Measurements from ENCODE around the gene RELN.

Gene RELN

GRCh38 chr7:103573479-103574058, 415.9 kb downstream of the RELN start:
- no peak for DNase-seq (ENCODE audit: low read depth in 2 of 2)

- no peak for DNase-seq (ENCODE audit: low read depth in 2 of 2)
Measured at GRCh38 chr7:103571586-103571985, 417.9 kb downstream of the RELN start.

DNA sequence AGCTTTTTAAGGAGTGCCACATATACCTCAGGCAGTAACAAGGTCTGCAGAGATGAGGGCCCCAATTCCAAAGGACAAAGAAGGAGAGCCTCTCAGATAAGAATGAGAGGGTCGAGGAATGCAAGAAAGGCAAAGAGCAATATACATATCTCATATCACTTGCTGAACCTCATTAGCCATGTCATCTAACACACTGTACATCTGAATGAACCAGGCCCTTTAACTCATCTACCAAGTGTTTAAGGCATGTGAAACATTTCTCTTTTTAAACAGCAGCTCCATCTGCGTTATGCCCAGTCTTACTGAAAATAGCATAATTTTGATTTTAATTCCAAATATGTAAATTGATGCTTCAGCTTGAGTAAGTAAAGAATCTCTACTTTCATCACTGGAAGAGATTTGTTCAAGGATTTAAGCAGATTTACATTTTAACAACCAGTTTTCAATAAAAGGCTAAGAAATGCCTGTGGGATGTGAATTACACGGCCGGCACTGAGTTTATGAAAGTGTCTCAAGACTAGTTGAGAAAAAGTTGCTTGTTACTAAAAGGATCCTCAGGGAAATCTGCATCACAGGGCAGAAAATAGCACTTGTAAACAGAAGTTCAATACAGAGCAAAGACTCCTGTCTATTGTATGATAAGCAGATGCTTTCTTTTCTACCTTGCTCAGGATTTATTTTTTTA, 419.7 kb downstream of the RELN start:
- no peak for DNase-seq (ENCODE audit: low read depth in 2 of 2)

GRCh38 chr7:103564416-103564815, 425.0 kb downstream of the RELN start:
- DNase-seq (ENCODE audit: low read depth in 2 of 2), result no peak

DNA sequence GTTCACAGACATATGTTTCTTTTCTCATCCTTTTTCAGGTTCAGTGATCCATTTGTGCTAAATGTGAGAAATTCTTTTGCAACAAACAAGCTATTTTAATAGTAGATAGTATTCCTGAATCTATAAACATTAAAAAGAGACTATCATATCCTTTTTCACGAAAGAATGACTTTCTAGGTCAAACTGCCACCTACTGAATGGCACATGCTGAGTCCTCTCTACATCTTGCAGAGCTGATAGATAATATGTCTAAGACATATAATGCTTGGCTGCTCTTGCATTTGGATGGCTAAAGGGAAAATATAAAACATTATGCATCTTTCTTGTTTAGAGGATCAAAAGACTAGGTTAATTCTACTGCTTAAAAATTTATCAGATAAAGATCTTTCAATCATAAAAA, 429.3 kb downstream of the RELN start:
- DNase-seq (ENCODE audit: low read depth in 2 of 2), result no peak

DNA sequence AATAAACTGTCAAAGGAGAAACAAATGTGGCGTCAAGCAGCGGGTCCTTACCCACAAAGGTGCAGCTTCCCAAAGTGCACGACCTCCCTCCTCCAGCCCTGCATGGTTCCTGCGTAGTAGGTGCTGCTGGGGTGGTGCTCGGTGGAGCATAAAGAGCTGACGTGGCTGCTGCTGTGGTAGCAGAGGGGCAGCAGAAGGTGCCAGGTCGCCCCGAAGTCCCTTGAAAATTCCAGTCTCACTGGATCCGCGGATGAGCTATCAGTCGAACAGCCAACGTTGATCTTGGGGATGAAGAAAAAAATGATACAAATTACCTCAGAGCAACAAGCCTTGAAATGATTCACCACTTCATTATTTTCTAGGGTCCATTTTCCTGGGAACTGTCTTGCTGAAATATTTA, 438.4 kb downstream of the RELN start:
- no peak for DNase-seq (ENCODE audit: low read depth in 2 of 2)

DNA sequence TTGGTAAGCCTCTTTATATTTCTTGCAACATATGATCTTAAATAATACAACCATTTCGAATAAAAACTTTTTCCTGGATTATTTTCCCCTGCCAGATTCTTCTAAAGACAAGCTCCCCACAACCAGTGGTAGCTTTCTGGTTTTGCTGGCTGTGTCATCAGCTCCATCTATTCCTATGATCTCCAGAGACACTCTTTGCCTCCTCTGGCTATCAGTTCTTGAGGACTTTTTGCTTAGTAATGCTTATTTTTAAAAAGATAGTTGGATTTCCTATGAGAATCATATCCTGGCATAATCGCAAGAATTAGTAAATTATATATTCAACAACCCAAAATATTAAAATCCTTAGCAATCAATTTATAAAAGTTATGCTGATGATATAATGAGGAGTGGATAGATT, 439.7 kb downstream of the RELN start:
- DNase-seq (ENCODE audit: low read depth in 2 of 2), result no peak

DNA sequence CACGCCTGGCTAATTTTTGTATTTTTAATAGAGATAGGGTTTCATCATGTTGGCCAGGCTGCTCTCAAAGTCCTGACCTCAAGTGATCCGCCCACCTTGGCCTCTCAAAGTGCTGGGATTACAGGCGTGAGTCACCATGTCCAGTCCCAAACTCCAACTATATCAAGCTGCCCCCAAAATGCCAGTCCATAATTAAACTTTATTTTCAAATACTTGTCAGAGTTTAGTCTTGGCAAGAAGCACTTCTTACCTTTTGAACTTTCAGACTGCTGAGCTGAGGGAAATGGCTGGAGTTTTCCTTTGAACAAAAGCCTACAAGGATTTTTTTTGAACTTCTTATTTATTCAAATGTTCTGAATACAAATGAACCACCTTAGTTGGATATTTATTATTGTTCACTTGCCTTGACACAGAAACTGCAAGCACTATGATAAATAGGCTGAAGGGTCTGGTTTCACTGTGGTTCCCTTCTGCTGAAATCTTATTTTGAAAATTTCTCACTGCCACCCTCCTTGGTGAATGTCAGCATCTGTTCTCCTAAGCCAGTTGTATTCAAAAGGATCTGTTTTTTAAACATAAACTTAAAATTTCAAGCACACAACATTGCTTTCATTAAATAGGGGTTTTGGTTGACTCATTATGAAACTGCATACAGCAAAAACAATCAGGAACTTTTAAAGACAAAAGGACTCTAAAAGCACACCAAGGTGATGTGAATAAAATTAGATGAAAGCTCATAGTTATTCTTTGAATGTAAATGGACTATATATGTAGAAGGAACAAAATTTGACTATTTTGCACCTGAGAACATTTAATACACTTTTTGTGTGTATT, 441.8 kb downstream of the RELN start:
- no peak for DNase-seq (ENCODE audit: low read depth in 2 of 2)

GRCh38 chr7:103542470-103542869, 447.0 kb downstream of the RELN start:
- no peak for DNase-seq (ENCODE audit: low read depth in 2 of 2)

DNA sequence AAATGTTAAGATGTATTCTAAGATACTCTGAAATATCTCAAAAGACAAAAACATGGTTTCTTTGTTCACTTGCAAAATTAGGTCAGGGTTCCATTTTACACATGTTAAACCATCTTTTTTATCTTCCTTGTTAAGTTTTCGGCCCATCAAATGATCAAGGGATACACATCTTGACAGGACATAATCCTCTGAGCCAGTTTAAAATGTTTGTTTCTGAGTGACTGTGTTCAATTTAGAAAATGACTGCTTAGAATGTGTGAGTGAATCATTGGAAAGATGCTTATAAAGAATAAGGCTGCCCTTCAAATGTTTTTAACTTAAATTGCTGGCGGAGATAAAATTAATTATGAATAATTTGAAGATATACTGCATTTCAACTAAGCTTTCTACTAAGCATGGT, 447.5 kb downstream of the RELN start:
- DNase-seq (ENCODE audit: low read depth in 2 of 2), result no peak

GRCh38 chr7:103541026-103541425, 448.4 kb downstream of the RELN start:
- DNase-seq (ENCODE audit: low read depth in 2 of 2), result no peak

DNA sequence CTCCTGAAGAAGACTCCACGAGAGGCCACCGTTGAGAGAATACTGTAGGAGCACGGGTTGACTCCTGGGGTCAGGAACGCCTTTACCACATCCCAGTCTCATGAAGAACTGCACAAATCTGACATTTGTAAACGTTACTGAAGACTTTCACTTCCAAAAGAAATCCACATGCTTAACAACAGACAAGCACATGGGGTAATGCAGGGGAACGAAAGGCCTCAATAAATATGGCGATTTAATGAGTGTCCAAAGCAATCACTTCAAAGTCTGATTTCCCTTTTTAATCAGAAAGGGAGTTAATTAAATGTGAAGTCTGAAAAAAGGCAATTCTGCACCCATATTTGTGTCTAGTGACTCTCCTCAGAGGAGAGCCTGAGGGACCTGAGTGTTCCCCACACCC, 449.1 kb downstream of the RELN start:
- DNase-seq (ENCODE audit: low read depth in 2 of 2), result no peak

DNA sequence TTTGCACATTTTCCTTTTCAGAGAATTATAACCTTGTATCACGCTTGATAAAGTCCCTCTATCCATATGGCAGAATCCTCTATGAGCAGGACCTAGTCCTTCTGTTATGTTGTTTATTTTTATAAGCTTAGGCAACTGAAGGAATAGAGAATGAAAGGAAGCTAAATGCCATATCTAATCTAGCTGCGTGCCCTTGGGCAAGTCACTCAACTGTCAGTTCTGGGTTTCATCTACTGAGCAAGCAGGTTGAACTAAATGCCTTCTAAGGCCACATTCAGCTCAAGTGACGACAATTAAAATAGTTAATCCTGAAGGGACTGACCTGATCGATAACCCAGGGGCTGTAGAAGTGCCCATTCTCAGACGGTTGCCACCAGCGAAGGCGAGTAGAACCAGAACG, 449.6 kb downstream of the RELN start:
- DNase-seq (ENCODE audit: low read depth in 2 of 2), result no peak

- no peak for DNase-seq (ENCODE audit: low read depth in 2 of 2)
Measured at GRCh38 chr7:103538964-103539709, 450.3 kb downstream of the RELN start.

DNA sequence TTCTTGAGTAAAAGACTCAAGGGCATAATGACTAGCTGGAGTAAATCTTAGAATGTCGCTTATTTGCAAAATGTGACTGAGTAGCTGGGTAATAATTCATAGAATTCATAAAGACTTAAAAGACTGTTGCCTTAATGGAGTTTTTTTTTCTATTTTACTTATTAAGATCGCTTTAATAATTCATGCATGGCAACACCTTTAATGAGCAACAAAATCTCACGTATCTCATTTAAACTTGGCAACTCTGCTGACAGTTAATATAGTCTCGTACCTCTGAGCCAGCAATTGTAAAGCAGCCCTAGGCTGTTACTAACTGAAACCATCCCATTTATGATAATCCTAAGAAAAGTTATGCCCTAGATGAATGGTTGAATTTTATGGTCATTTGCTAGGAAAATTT, 455.7 kb downstream of the RELN start:
- DNase-seq (ENCODE audit: low read depth in 2 of 2), result no peak

DNA sequence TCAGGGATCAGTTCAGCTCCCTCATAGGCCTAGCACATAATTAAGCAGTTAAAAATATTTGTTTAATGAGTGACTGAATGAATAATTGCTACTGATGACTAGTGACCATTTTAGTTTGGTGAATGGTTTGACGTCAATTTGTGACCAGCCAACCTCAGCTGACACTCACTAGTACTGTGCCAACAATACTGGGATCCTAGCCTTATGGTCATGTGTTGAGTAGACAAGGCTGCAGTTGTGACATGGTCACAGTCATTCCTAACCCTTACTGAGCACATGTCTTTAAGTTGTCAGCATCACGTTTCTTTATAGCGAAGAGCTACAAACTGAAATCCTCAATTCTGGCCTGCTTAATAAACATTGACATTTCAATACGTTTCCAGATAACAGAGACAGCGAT, 456.5 kb downstream of the RELN start:
- DNase-seq (ENCODE audit: low read depth in 2 of 2), result no peak

DNA sequence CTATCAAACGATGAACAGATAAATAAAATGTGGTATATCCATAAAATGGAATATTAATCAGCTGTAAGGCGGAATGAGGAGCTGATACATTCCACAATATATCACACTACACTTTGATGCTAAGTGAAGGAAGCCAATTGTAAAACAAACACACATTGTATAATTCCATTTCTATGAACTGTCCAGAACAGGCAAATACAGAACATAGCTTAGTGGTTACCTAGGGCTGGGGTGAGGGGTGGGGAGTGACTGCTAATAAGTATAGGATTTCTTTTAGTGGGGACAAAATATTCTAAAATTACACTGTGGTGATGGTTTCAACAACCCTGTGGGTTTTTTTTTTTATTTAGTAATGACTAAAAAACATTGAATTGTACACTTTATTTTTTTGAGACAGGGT, 461.3 kb downstream of the RELN start:
- DNase-seq (ENCODE audit: low read depth in 2 of 2), result no peak

- no peak for DNase-seq (ENCODE audit: low read depth in 2 of 2)
Measured at GRCh38 chr7:103525937-103526336, 463.5 kb downstream of the RELN start.

DNA sequence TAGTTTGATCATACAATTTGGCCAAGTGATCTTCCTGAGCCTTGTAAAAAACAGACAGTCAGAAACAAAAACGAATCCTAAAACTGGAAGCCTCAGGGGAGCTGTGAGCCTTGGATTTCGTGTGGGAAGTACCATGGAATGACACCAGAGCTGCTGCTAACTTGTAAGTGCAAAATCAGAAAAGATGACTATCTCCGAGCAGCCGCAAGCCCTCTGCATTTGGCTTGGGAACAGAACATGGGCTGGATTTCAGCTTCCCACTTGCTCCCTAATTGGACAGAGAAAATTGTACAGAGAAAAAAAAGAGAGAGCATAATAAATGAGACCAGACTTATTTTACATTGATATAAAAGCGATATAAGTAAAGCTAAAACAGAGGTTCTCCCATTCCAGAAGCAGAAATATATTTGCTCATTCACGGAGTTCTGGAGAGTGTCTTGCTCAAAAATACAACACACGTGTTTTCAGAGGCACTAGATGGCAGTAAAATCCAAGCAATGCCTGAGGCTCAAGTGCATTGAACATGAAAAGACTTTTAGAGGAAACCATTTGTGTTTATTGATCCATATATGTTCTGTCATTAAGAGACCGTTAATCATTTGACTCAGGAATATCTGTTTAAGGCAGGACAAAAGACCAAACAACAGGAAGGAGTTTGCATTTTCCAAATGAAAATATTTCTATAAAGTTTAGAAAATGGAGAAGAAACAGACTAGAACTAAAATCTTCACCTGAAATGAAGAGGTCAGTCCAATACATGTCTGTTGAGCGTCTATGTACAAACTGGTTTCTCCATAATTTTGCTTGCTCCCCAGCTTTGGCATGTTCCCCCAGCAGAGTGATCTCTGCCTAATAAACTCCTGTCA, 465.2 kb downstream of the RELN start:
- no peak for DNase-seq (ENCODE audit: low read depth in 2 of 2)

DNA sequence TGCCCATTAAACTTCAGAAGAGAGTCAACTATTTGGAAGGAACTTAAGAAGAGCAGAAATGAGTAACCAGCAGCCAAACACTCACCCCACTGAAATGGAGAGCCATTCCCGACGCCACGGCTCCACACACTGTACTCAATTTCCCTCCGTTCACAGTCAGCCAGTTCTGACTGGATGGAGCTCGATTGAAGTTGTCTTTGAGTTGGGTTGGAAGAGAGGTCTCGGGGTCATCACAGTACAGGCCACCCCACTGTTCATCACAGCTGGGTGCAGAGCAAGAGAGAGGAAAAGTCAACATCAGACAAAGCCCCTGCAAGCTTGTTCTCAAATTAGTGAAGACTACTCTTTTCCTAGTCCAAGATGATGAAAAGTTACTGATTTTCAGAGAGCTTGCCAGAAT, 467.5 kb downstream of the RELN start:
- DNase-seq (ENCODE audit: low read depth in 2 of 2), result no peak

- no peak for DNase-seq (ENCODE audit: low read depth in 2 of 2)
Measured at GRCh38 chr7:103504505-103505135, 484.8 kb downstream of the RELN start.

Data from stimulated activated CD8-positive, alpha-beta memory T cell treated with anti-CD3 and anti-CD28 coated beads, Interleukin-2, amount 100 ng/mL, for 1 hour (primary cell).